ENCODE results near the gene CYSLTR2. TPM values are rescaled to one million over a fixed set of nuclear protein-coding genes. Genes with fewer than 3 reads are reported as not detected.

Gene CYSLTR2
- total RNA-seq, 1 experiment from 2014 or later = not detected

- Histone ChIP-seq H4K20me1 (ENCODE audit: insufficient read depth) (no peaks in the 10 kb centered on the region), H3K36me3 (ENCODE audit: low read depth) (no peaks in the 10 kb centered on the region), H3K27me3 (ENCODE audit: insufficient read depth, low read depth) (no peaks in the 10 kb centered on the region), H3K4me1 (replicated peaks; ENCODE audit: insufficient read depth) (no peaks in the 10 kb centered on the region), H3K9me2 (ENCODE audit: insufficient read depth) (no peaks in the 10 kb centered on the region), H3F3A (ENCODE audit: insufficient read depth, low read depth) (no peaks in the 10 kb centered on the region), H3K9me3 (ENCODE audit: insufficient read depth, low read depth) (0 out of 2 replicates have a peak, but pooled peaks cover 10% of the 10 kb centered on the region), H2AFZ (no peak overlapping the region), H3K27ac (no peak overlapping the region), H3K4me2 (no peak overlapping the region), H3K79me2 (ENCODE audit: low read depth) (no peaks in the 10 kb centered on the region), H3K4me3 (no peak overlapping the region)
- intact Hi-C loops (cut with micrococcal nuclease; ENCODE audit: unreplicated experiment) = no loop called here
- BruUV-seq (replicated peaks) = no TSS peak
- no peak for DNase-seq
- CTCF ChIA-PET = no interaction called here
- TF ChIP-seq CTCF (conservative IDR thresholded peaks at IDR 0.05) (no peak), EZH2 (IDR thresholded peaks at IDR 0.05; ENCODE audit: low read depth) (no peak)
- POLR2A ChIA-PET (ENCODE audit: unreplicated experiment) = no interaction called here
Measured at GRCh38 chr13:48621056-48621455, 32.7 kb upstream of the CYSLTR2 start.

GRCh38 chr13:48624016-48624415, 29.7 kb upstream of the CYSLTR2 start:
- Histone ChIP-seq H3K4me3 (no peak overlapping the region), H3F3A (ENCODE audit: insufficient read depth, low read depth) (no peaks in the 10 kb centered on the region), H3K36me3 (ENCODE audit: low read depth) (no peaks in the 10 kb centered on the region), H3K27me3 (ENCODE audit: insufficient read depth, low read depth) (no peaks in the 10 kb centered on the region), H3K79me2 (ENCODE audit: low read depth) (no peaks in the 10 kb centered on the region), H2AFZ (no peak overlapping the region), H3K27ac (no peak overlapping the region), H3K4me2 (no peak overlapping the region), H3K4me1 (replicated peaks; ENCODE audit: insufficient read depth) (no peaks in the 10 kb centered on the region), H3K9me3 (ENCODE audit: insufficient read depth, low read depth) (0 out of 2 replicates have a peak, but pooled peaks cover 8% of the 10 kb centered on the region), H3K9me2 (ENCODE audit: insufficient read depth) (no peaks in the 10 kb centered on the region), H4K20me1 (ENCODE audit: insufficient read depth) (no peaks in the 10 kb centered on the region)
- BruUV-seq (replicated peaks) = no TSS peak
- ChIA-PET CTCF (no interaction called here), POLR2A (ENCODE audit: unreplicated experiment) (no interaction called here)
- intact Hi-C loops (cut with micrococcal nuclease; ENCODE audit: unreplicated experiment) = no loop called here
- TF ChIP-seq EZH2 (IDR thresholded peaks at IDR 0.05; ENCODE audit: low read depth) (no peak), CTCF (conservative IDR thresholded peaks at IDR 0.05) (no peak)
- DNase-seq = no peak

GRCh38 chr13:48624858-48625257, 28.9 kb upstream of the CYSLTR2 start:
- POLR2A ChIA-PET (ENCODE audit: unreplicated experiment) = no interaction called here
- intact Hi-C loops (cut with micrococcal nuclease; ENCODE audit: unreplicated experiment) = no loop called here

More at GRCh38 chr13:48624858-48625257, 28.9 kb upstream of the CYSLTR2 start:
- H3K79me2 ChIP-seq (ENCODE audit: low read depth) = no peaks in the 10 kb centered on the region
- no peak for DNase-seq
- H3K9me2 ChIP-seq (ENCODE audit: insufficient read depth) = no peaks in the 10 kb centered on the region
- H2AFZ ChIP-seq = no peak overlapping the region
- 0 out of 2 replicates have a peak, but pooled peaks cover 2% of the 10 kb centered on the region for H3K9me3 ChIP-seq (ENCODE audit: insufficient read depth, low read depth)
- H3K4me3 ChIP-seq = no peak overlapping the region
- no peaks in the 10 kb centered on the region for H3F3A ChIP-seq (ENCODE audit: insufficient read depth, low read depth)
- H3K4me1 ChIP-seq (replicated peaks; ENCODE audit: insufficient read depth) = no peaks in the 10 kb centered on the region
- H3K36me3 ChIP-seq (ENCODE audit: low read depth) = no peaks in the 10 kb centered on the region
- no peak overlapping the region for H3K4me2 ChIP-seq
- H3K27ac ChIP-seq = no peak overlapping the region
- BruUV-seq (replicated peaks) = no TSS peak
- no peaks in the 10 kb centered on the region for H4K20me1 ChIP-seq (ENCODE audit: insufficient read depth)
- no peaks in the 10 kb centered on the region for H3K27me3 ChIP-seq (ENCODE audit: insufficient read depth, low read depth)
- TF ChIP-seq CTCF (conservative IDR thresholded peaks at IDR 0.05) = no peak
- no peak for TF ChIP-seq EZH2 (IDR thresholded peaks at IDR 0.05; ENCODE audit: low read depth)
- CTCF ChIA-PET = no interaction called here

All from PC-9 (cell line).